Neural cell (in vitro differentiated cells): ENCODE results near the gene ZNF726. TPM values are rescaled to one million over a fixed set of nuclear protein-coding genes. Genes with fewer than 3 reads are reported as not detected.

Experiments
- polyA plus RNA-seq: library from polyadenylated mRNA; depleted of rRNA; stranded (reverse); fragments of >200 nt; gene quantifications from 2 replicates; pipeline ENCODE4 v1.2.3, GENCODE V29; 2014

ZNF726 gene
- polyA plus RNA-seq, 1 donor from 2014 or later = not detected

Other genes with a start within 250 kb of the ZNF726 start
- gene ZNF675, start 227.7 kb upstream of the ZNF726 start, polyA plus RNA-seq = 36.3 and 50.9 TPM in 2 replicates
- gene ZNF681, start 156.0 kb upstream of the ZNF726 start, polyA plus RNA-seq = 3.2 and 3.6 TPM in 2 replicates
- 45.0 and 49.1 TPM in 2 replicates for gene ZNF254, start 172.3 kb downstream of the ZNF726 start, polyA plus RNA-seq